ENCODE results near the gene HSPA4.
"Not testable (repeated sequence)": the region's sequence is repeated elsewhere in the genome, so short reads cannot be mapped to it uniquely, and the experiment has no call there.

Gene HSPA4

DNA sequence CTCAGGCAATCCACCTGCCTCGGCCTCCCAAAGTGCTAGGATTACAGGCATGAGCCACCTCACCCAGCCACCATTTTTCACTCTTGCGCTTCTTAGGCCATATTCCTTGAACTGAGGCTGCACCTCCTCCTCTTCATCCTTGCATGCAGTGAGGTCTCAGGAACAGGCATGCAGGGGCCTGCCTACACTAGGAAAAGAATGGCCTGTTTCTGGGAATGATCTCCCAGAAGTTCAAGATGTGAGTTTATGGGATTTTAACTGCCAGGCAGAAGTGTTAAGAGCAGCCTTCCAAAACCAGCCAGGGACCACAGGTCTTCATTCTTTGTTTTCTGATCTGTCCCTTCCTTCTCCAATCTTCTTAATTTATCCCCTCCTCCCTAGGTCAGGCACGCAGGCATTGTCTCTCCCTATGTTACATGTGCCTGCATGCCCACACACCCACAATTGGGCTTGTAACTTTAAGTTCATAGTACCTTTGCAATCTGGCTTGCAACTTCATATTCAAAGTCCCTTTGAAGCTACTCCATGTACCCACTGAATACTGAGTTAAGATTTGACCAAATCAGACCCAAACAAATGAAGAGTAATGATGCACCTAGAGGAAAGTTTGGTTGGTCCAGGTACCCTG lies 10.5 kb upstream of the HSPA4 start:
- no peak for TF ChIP-seq ZNF274 (IDR thresholded peaks at IDR 0.05; ENCODE audit: low read depth, low read length)

DNA sequence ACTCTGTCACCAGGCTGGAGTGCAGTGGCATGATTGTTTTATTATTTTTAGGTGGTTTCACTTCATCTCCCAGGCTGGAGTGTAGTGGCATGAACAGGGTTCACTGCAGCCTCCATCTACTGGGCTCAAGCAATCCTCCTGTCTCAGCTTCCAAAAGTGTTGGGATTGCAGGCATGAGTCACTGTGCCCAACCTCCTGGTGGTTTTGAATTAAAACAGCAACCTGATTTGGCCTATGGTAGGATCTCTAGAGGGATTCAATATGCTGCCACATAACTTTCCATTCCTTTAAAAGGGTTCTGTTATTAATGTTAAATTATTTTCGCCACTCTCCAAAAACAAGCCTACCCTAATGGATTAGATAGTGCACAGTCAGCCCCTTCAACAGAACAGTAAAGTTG lies 9.9 kb upstream of the HSPA4 start:
- no peak overlapping the region for H3K4me3 ChIP-seq (ENCODE audit: low read length)
- no peak for TF ChIP-seq ZNF274 (IDR thresholded peaks at IDR 0.05; ENCODE audit: low read depth, low read length)

More for the DNA sequence above, 10.5 kb upstream of the HSPA4 start:
- no peak overlapping the region for H3K4me3 ChIP-seq (ENCODE audit: low read length)

DNA sequence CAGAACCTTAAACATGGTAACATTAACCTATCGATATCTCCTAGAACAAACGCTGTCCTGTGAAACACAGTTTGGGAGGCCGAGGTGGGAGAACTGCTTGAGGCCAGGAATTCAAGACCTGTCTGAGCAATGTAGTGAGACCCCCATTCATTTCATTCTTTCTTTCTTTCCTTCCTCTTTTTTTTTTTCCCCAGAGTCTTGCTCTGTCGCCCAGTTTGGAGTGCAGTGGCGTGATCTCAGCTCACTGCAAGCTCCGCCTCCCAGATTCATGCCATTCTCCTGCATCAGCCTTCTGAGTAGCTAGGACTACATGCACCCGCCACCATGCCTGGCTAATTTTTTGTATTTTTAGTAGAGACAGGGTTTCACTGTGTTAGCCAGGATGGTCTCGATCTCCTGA lies 5.3 kb upstream of the HSPA4 start:
- H3K4me3 ChIP-seq (ENCODE audit: low read length), result not testable (repeated sequence)

DNA sequence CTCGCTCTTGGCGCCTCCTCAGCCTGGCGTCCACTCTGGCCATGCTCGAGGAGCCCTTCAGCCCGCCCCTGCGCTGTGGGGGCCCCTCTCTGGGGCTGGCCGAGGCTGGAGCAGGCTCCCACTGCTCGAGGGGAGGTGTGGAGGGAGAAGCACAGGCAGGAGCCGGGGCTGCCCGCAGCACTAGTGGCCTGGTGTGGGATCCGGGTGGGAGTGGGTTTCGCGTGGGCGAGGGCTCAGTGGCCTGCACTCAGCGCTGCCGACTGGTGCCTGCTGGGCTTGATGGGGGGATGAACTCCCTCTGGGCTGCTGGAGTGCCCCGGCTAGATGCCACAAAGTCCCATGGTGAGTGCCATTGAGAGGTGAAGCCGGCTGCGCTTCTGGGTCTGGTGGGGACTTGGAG lies 4.4 kb upstream of the HSPA4 start:
- H3K4me3 ChIP-seq (ENCODE audit: low read length), result no peak overlapping the region
- TF ChIP-seq ZNF274 (IDR thresholded peaks at IDR 0.05; ENCODE audit: low read depth, low read length), result no peak

DNA sequence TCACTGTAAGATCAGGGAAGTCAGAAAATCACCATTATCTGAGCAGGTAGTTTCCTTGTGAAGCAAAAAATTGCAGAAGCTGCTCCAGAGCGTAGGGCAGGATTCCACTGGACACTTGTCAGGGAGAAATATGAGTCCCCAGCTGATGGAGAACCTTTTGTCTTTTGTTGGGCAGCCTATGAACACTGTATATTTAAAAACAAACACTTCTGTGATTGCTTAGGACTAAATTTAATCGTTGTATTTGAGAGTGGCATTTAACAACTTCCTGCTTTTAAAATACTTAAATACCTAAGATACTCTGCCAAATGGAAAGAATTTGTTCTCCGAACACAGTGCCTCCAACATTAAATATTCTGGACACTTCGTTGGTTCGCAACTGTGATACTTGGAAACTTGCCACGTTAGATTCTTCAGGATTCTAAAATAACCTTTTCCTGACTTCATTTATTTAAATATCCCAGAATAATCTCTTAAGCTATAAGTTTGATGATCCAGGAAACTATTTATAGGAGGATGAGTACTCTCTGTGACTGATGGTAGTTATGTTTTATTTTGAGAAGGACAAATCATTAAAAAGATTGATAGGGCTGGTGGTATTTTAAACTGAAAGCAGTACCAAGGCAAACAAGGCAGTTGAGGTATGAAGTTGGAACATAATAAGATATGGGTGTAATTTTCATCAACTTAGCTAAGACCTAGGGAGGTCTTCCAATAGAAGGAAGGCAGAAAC lies 2.7 kb upstream of the HSPA4 start:
- TF ChIP-seq ZNF274 (IDR thresholded peaks at IDR 0.05; ENCODE audit: low read depth, low read length), result no peak
- no peak overlapping the region for H3K4me3 ChIP-seq (ENCODE audit: low read length)

DNA sequence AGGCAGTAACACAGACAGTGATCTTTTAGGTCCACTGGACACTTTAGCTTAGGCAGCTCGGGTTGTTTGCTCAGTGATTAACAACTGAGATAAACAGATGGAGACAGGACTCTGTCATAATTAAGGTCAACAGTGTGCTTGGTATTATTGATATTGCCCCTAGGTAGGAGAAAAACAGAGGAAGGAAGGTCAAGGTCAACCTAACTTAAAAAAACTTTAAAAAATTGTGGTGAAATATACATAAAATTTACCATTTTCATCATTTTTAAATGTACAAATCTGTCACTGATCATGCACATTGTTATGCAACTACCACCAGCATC lies 2.1 kb upstream of the HSPA4 start:
- no peak for TF ChIP-seq ZNF274 (IDR thresholded peaks at IDR 0.05; ENCODE audit: low read depth, low read length)
- H3K4me3 ChIP-seq (ENCODE audit: low read length), result no peak overlapping the region

DNA sequence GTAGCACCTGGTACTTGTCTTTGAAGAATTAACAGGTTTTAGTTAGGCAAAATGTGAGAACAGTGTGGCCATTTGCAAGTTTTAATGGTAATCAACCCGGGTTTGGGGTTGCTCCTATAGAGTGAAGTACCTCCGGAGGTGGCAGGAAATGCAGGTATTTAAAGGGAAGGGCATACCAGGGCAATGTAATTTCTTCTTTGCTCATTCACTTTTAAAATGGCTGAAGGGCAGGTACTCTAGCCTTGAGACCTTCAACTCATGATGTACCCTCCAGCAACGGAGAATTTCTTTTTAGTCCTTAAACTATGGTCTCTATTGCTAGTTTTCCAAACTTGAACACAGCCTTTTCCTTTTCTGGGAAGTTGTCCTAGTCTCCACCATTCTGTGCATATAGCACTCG lies 1.3 kb upstream of the HSPA4 start:
- TF ChIP-seq ZNF274 (IDR thresholded peaks at IDR 0.05; ENCODE audit: low read depth, low read length), result no peak
- peak overlapping the region; percentile 77 for H3K4me3 ChIP-seq (ENCODE audit: low read length)

DNA sequence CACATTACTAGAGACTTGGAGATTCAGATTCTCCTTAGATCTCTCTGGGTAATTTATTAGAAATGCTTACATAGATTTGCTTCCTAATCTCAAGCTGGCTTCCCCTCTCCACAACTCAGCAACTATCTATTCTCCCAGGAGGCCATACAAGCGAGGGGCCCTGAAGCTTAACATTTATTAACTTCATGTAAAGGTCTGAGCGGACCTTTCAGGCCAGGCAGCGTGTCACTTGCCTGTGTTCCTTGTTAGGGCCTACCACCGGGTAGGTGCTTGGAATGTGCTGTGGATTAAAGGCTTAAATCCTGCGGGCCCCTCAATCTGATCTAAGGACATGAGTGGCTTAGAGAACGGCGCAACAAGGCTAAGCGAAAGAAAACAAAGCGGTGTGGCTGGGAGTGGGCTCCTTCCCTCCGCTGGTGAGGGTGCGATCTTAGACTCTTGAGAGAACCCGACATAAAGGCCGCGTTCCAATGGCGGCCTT lies 712 bp upstream of the HSPA4 start:
- no peak for TF ChIP-seq ZNF274 (IDR thresholded peaks at IDR 0.05; ENCODE audit: low read depth, low read length)
- H3K4me3 ChIP-seq (ENCODE audit: low read length), result peak overlapping the region; percentile 77

DNA sequence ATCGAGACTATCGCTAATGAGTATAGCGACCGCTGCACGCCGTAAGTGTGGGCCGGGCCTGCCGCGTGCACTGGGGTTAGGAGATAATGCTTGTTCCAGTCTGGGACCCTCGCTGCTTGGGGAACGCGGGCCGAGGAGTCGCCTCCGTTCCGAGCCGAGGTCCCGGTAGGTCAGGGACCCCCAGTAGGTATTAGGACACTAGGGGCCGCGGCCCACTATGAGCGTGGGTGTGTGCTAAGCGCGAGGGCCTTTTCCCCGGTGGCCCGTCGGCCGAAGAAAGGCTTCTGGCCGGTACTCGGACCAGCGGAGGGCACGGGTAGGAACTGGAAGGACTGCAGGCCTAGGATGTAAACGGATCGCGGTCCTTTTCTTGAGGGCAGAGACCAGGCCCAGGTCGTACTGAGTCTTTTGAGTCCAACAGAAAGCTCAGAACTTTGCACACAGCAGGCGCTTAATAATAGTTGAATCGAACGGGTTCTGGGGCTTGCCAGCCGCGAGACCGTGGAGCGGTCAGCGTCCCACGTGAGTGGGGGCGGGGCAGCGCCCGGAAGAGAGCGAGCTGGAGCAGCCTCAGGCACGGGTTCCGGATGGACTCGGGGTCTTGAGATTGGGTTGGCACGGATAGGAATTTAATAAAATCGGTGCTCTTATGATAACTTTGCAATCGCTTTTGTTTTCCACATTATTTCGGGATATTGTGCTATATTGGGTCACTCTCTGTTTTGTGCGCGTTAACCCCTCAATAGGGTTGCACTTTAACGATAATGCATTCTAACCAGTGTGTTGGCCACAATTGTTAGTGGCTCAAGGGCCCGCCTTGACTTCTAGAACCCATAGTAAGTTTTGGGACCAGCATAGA lies 733 bp downstream of the HSPA4 start:
- no peak for TF ChIP-seq ZNF274 (IDR thresholded peaks at IDR 0.05; ENCODE audit: low read depth, low read length)
- H3K4me3 ChIP-seq (ENCODE audit: low read length), result peak overlapping the region; percentile 77

DNA sequence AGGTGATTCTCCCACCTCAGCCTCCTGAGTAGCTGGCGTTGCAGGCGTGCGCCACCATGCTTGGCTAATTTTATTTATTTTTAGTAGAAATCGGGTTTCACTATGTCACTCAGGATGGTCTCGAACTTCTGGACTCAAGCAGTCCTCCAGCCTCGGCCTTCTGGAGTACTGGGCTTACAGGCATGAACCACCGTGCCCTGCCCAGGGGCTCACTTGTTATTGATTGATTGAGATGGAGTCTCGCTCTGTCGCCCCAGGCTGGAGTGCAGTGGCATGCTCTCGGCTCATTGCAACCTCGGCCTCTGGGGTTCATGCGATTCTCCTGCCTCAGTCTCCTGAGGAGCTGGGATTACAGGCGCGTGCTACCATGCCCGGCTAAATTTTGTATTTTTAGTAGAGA lies 1.6 kb downstream of the HSPA4 start:
- H3K4me3 ChIP-seq (ENCODE audit: low read length), result peak overlapping the region; percentile 77
- no peak for TF ChIP-seq ZNF274 (IDR thresholded peaks at IDR 0.05; ENCODE audit: low read depth, low read length)

DNA sequence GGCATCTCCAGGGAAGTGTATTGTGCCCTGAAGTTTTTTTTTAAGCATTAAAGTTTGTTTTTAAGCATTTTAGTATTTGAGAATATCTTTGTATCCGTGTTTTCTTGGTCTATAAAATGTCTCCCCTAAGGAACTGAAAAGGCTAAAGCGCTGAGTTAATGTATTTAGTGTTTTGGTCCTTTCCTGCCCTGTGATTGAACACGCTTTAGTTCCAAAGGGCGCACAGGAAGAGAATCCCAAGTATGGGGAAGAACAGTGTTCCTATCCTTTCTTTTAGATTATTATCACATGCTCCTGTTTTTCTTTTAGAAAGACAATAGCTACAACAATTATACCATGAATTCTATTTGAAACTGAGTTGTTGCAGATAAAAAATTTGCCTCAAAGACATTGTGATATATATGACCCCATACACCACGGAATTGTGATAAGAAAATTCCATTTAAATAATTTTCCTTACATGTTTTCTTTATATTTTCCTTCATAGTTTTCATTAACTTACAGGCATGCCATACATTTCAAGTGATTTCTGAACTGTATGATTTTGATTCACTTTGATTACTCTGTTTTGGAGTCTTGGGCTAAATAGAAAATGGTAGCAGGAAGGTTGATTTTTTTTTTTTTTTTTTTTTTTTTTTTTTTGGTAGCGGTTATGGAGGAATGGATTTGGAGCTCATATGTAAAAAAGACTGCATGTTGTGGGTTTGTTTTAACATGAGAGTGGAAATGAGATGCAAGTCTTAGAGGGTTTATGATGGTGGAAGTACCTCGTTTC lies 3.1 kb downstream of the HSPA4 start:
- no peak for TF ChIP-seq ZNF274 (IDR thresholded peaks at IDR 0.05; ENCODE audit: low read depth, low read length)
- no peak overlapping the region for H3K4me3 ChIP-seq (ENCODE audit: low read length)

DNA sequence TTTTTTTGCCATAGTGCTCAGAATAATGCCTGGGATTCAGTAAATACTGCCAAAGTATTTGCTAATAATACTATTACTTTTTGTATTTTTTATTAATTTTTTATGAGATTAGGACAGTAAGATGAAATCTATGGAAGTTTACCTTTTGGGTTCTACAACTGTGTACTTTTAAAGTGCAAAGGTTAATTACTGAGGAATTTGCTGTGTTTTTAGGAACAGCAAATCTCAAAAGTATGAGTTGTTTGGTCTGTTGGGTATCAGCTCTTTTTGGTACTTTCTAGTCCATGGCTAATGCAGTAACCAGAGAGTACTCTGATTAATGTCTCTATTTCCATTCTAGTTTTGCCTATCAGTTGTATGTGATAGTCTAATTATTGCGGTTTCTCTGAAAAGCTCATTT lies 5.1 kb downstream of the HSPA4 start:
- no peak overlapping the region for H3K4me3 ChIP-seq (ENCODE audit: low read length)
- no peak for TF ChIP-seq ZNF274 (IDR thresholded peaks at IDR 0.05; ENCODE audit: low read depth, low read length)

DNA sequence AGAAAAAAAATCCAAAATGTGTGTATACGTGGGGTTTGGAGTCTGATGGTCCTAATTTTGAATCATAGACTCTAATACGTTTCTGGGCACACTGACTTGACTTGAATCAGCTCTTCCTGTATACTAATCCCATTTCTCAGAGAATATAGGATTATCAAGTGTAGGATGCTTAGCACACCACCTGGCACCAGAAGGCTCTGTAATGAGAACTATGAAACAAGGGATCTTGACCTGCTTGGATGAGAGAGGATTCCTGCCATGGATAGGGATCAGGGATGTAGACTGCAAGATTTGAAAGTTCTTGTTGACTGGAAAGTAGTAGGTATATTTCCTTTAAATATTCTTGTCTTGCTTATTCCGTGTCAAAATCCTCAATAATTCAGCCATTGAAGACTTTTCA lies 7.8 kb downstream of the HSPA4 start:
- no peak overlapping the region for H3K4me3 ChIP-seq (ENCODE audit: low read length)
- no peak for TF ChIP-seq ZNF274 (IDR thresholded peaks at IDR 0.05; ENCODE audit: low read depth, low read length)

DNA sequence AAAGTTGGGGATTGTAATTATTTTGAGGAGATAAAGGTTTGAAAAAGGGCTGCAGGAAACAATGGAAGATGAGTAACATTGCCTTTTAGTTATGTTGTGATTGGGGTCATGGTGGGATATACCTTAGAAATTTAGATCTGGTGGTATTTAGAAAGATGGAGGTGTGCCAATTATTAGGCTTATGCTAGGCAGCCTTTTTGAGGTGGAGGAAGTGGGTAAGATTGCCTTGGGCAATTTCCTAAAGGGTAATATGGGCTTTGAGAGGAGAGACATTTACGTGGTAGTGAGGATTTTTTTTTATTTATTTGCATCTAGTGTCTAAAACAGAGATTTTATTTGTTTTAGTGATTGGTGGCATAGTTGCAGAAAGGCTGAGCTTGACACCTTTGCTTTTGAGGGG lies 10.5 kb downstream of the HSPA4 start:
- TF ChIP-seq ZNF274 (IDR thresholded peaks at IDR 0.05; ENCODE audit: low read depth, low read length), result no peak
- no peak overlapping the region for H3K4me3 ChIP-seq (ENCODE audit: low read length)
